Immature natural killer cell (primary cell): ENCODE results near the gene USP49. TPM values are rescaled to one million over a fixed set of nuclear protein-coding genes. Genes with fewer than 3 reads are reported as not detected.
"Not testable (repeated sequence)": the region's sequence is repeated elsewhere in the genome, so short reads cannot be mapped to it uniquely, and the experiment has no call there.

Source experiments
- DNase-seq, 3 donors: peaks; one replicate each; pipeline ENCODE4 v3.0.0; 2022; ENCODE audit warnings: mixed read lengths in 1 of 3
- H3K27ac Mint-ChIP-seq, 6 donors: one replicate each; pipeline ENCODE4 v1.8.0; 2020; ENCODE audit warnings: mixed read lengths in 6 of 6, mild to moderate bottlenecking in 5 of 6, inconsistent platforms in 4 of 6, moderate library complexity in 3 of 6
- H3K27me3 Mint-ChIP-seq, 3 donors: one replicate each; pipeline ENCODE4 v1.8.0; 2020 to 2021; ENCODE audit warnings: low read depth in 3 of 3, mild to moderate bottlenecking in 3 of 3, mixed read lengths in 3 of 3, moderate library complexity in 3 of 3, inconsistent platforms in 1 of 3
- H3K36me3 Mint-ChIP-seq, 3 donors: one replicate each; pipeline ENCODE4 v1.8.0; 2020; ENCODE audit warnings: mixed read lengths in 3 of 3, inconsistent platforms in 2 of 3, mild to moderate bottlenecking in 2 of 3
- H3K4me1 Mint-ChIP-seq, 2 donors: one replicate each; pipeline ENCODE4 v1.8.0; 2020; ENCODE audit warnings: inconsistent platforms in 2 of 2, mild to moderate bottlenecking in 2 of 2, mixed read lengths in 2 of 2, moderate library complexity in 1 of 2
- H3K4me3 Mint-ChIP-seq, 5 donors: one replicate each; pipeline ENCODE4 v1.8.0; 2020; ENCODE audit warnings: mild to moderate bottlenecking in 5 of 5, mixed read lengths in 5 of 5, inconsistent platforms in 3 of 5, moderate library complexity in 3 of 5
- H3K9me3 Mint-ChIP-seq, 6 donors: one replicate each; pipeline ENCODE4 v1.8.0; 2020; ENCODE audit warnings: mild to moderate bottlenecking in 6 of 6, mixed read lengths in 6 of 6, inconsistent platforms in 4 of 6, moderate library complexity in 3 of 6
- polyA plus RNA-seq, 3 donors: library from polyadenylated mRNA; unstranded; fragments of 300-500 nt; fragmentation: Illumina TruSeq; gene quantifications; one replicate each; pipeline ENCODE4 v1.2.3, GENCODE V29; 2021

USP49 gene
- under 1 TPM; 0.22 to 0.94 (median 0.62) TPM for polyA plus RNA-seq

DNA sequence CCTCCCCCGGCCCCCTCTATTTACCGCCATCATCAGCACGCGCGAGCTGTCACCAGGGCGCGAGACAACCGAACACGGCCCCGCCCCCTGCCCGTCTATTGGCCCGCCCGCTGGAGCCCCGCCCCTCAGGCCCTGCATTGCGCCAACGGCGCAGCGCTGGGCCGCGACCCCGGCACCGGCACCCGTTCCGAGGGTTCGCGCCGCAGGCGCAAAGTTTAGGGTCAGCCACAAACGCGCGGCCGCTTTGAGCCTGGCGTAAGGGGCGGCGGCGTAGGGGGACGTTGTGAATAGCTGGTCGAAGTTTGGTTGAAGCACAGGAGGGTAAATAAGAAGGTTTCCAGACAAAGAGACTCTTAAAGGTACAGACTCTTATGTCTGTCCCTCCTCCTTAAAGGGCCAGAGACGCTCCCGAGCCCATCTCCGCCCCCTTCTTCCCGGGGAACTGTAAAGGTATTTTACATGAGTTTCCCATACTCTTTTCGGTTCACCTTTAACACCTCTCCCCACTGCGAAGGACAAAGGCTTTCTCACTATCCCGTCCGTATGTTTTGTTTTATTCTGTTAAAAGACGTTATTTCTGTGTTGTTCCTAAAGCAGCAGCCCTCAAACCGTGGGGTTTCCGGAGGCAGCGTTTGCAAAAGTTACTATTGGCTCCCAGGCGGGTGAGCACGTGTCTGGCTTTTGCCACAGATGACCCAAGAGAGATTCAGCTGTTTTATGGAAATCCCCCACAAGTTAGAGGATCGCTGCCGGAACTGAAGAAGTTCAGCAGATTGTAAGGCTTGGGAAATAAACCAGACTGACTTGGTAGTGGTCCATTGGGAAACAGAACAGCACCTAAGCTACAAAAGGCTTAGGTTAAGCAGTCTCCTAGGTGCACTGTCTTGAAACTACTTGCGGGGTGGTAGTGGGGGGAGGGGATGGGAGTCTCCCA, at the start of gene USP49:
Gene USP49, minus strand, starts transcription at position 76 of the 934 bp plus-strand sequence. CDS start 88,392 bp downstream, outside the sequence.
- DNase-seq: peak; percentile 90 to 91 (median 91)
- Mint-ChIP-seq H3K27me3 (peaks cover 0 to 3% (median 3%) of the 10 kb centered on the region in 3 donors), H3K36me3 (no peaks in the 10 kb centered on the region), H3K4me3 (no peak within 1 kb of the TSS), H3K9me3 (no peaks in the 10 kb centered on the region), H3K4me1 (peaks cover 11 to 12% of the 10 kb centered on the region in 2 donors), H3K27ac (peak within 1 kb of the TSS in 4 of 6 donors; percentile 90 to 96 (median 92))

DNA sequence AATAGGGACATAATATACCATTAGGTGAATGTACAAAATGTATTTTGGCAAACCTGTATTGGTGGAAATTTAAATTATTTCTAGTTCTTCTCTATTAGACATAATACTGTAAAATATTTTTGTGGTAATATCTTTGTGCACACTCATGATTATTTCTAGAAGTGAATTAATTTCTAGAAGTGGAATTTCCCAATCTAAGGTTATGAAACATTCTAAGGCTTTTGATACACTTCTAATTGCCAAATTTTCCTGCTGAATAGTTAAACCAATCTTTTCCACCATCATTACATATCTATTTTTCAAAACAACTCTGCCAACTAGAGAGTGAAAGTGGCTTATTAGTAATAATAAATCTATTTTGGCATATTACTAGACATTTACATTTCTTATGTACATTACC, 48.3 kb upstream of the USP49 start:
- Mint-ChIP-seq H3K9me3 (no peaks in the 10 kb centered on the region), H3K27ac (peak overlapping the region in 3 of 6 donors; percentile 12 to 40 (median 26)), H3K36me3 (peaks cover 0 to 13% (median 8%) of the 10 kb centered on the region in 3 donors), H3K27me3 (peaks cover 6 to 34% (median 34%) of the 10 kb centered on the region in 3 donors), H3K4me1 (peaks cover 60 to 65% of the 10 kb centered on the region in 2 donors), H3K4me3 (peak overlapping the region in 1 of 5 donors; percentile 7)
- DNase-seq: no peak

DNA sequence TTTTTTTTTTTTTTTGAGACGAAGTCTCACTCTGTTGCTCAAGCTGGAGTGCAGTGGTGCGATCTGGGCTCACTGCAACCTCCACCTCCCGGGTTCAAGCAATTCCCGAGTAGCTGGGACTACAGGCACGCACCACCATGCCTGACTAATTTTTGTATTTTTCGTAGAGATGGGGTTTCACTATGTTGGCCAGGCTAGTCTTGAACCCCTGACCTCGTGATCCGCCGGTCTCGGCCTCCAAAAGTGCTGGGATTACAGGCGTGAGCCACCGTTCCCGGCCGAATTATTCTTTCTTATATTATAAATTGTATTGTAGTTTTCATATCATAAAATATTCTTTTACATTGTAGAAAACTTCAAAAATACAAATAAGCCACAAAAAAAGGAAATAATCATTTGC, 47.7 kb upstream of the USP49 start:
- H3K27me3 Mint-ChIP-seq: peaks cover 6 to 34% (median 34%) of the 10 kb centered on the region in 3 donors
- H3K27ac Mint-ChIP-seq: peak overlapping the region in 1 of 6 donors; percentile 93
- H3K9me3 Mint-ChIP-seq, DNase-seq, H3K4me3 Mint-ChIP-seq: not testable (repeated sequence)
- H3K36me3 Mint-ChIP-seq: peaks cover 0 to 13% (median 8%) of the 10 kb centered on the region in 3 donors
- peaks cover 61 to 66% of the 10 kb centered on the region in 2 donors for H3K4me1 Mint-ChIP-seq

DNA sequence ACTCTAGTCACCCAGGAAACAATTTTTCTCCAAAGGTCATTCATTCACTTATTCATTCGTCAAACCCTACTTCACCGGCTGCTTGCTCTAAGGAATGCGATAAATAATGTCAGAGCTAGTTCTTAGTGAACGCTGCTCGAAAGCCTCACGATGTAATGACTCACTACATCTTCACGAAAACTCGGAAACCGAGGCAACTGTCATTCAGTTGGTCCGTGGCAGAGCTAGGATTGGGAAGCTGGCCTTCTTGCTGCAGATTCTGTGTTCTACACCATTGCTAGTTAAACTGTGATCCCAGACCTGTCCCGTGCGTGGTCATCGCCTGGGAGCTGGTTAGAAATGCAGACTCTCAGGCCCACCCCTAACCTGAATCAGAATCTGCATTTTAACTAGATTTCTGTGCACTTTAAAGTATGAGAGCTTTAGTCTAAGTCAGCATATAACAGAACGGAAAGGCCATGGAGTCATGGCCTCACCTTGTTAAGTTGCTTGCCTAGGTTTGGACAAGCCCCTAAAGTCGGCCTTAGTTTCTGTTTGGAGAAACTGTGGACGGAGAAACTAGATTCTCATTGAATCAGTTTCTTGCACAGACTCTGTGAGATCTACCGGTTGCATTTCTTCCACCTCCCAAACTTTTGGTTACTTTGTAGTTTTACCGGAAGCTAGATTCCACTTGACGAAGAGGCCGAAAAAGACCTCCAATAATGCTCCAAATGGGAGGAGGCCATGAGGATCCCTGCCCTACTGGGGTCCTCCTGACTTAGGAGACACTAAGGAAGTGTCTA, 47.1 kb upstream of the USP49 start:
- peaks cover 0 to 9% (median 8%) of the 10 kb centered on the region in 3 donors for H3K36me3 Mint-ChIP-seq
- no peak for DNase-seq
- no peaks in the 10 kb centered on the region for H3K9me3 Mint-ChIP-seq
- peaks cover 61 to 66% of the 10 kb centered on the region in 2 donors for H3K4me1 Mint-ChIP-seq
- peak overlapping the region; percentile 92 to 97 (median 94) for H3K27ac Mint-ChIP-seq
- peaks cover 9 to 34% (median 29%) of the 10 kb centered on the region in 3 donors for H3K27me3 Mint-ChIP-seq
- H3K4me3 Mint-ChIP-seq: peak overlapping the region; percentile 82 to 98 (median 97)

DNA sequence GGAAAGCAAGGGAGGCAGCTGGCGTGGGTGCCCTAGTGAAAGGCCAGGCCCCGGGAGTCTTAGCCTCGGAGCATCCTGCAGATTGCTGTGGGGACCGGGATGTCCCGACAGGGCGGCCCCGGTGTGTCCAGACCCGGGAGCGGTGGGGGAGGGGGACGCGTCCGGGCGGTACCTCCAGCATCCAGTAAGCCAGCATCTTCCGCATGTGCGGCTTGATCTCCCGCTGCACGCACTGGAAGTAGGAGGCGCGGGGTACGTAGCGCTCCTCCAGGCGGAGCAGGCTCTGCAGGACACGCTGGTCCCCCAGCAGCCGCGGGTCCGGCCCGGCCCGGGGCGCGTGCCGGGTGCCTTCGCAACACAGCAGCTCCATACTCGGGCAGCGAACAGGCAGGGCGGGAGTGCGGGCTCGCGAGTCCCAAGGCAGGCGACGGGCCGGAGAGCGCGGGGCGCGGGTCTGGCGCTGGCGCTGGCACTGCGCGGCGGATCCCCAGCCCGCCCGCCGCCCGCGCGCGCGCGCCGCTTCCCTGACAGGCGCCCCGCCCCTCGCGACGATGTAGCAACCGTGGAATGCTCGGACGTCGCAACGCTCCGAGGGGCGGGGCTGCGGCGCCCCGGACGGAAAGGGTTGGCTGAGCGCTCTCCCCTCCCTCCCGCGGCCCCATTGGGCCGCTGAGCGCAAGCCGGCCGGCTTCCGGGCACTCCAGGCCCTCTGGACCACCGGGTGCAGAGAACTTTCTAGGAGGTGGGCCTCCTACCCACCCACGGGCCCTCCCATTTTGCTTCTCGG, 46.3 kb upstream of the USP49 start, which contains the start of gene CCND3:
Gene CCND3, minus strand, starts transcription at position 529 of the 787 bp plus-strand sequence. Its CDS starts 159 bp downstream, at position 370.
- Mint-ChIP-seq H3K27ac (peak within 1 kb of the TSS; percentile 93 to 97 (median 95)), H3K4me3 (peak within 1 kb of the TSS; percentile 96 to 98 (median 98)), H3K27me3 (peaks cover 8 to 40% (median 35%) of the 10 kb centered on the region in 3 donors), H3K4me1 (peaks cover 64 to 68% of the 10 kb centered on the region in 2 donors), H3K9me3 (no peaks in the 10 kb centered on the region), H3K36me3 (peaks cover 2 to 11% (median 11%) of the 10 kb centered on the region in 3 donors)
- DNase-seq: peak; percentile 85 to 89 (median 87)

DNA sequence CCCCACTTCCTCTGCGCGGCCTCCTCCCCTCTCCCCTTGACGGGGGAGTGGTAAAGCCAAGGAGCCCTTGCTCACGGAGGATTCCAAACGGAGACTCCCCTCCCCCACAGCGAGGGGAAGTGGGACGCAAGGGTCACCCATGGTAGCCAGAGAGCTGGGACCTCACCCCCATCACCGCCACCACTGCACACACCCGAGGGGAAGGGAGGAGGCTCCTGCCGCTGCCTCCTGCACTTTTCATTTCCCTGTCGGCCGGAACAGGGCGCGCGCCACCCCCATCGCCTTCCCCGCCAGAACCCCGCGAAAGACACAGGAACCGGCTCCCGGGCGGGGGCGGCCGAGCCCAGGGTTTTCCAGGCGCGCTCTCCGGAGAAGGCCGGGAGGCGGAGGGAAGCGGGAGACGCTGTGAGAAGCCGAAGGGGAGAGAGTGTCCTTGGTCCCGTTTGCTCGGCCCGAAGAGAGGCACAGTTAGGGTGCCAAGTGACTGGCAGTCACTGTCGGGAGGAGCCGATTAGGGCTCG, 45.6 kb upstream of the USP49 start:
- Mint-ChIP-seq H3K36me3 (peaks cover 4 to 18% (median 16%) of the 10 kb centered on the region in 3 donors), H3K27ac (peak overlapping the region; percentile 89 to 97 (median 95)), H3K9me3 (no peaks in the 10 kb centered on the region), H3K27me3 (peaks cover 12 to 46% (median 42%) of the 10 kb centered on the region in 3 donors), H3K4me1 (peaks cover 67 to 68% of the 10 kb centered on the region in 2 donors), H3K4me3 (peak overlapping the region; percentile 96 to 98 (median 98))
- peak; percentile 57 to 62 (median 60) for DNase-seq

DNA sequence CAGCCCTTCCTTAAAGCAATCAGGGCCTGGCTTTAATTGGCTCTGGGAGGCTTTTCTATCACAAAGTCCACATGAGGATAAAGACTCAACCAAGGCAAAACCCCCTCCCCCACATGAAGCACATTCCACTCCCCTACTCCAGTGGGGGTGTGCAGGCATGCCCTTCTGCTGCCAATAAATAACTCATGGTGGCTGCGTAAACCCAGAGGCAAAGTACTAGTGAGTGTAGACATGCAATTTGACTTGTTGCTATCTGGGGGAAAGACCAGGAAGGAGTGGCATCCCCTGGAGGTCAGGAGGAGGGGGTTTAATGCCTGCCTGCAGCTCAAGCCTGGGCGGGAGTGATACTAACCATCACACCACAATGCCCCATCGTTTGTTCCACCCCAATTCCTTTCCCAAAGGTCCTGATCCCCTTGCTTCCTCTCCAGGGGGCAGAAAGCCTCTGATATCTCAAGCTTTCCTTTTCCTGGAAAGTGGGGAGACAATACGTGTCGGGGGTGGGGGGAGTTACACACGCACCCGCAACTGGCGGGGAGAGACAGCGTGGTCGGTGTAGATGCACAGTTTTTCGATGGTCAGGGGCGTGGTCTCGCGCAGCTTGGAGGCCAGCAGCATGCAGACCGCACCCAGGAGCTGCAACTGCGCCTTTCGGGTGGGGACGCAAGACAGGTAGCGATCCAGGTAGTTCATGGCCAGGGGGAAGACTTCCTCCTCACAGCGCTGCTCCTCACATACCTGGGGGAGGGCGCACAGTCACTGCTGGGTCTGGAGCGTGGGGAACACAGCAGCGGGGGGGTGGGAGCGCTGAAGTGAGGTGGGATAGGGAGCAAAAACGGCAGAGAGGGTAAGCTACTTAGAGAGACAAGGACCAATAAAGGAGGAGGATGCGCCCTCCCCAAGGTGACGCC, 44.9 kb upstream of the USP49 start:
- Mint-ChIP-seq H3K9me3 (no peaks in the 10 kb centered on the region), H3K36me3 (peaks cover 4 to 18% (median 17%) of the 10 kb centered on the region in 3 donors), H3K4me1 (peaks cover 69 to 71% of the 10 kb centered on the region in 2 donors)

DNA sequence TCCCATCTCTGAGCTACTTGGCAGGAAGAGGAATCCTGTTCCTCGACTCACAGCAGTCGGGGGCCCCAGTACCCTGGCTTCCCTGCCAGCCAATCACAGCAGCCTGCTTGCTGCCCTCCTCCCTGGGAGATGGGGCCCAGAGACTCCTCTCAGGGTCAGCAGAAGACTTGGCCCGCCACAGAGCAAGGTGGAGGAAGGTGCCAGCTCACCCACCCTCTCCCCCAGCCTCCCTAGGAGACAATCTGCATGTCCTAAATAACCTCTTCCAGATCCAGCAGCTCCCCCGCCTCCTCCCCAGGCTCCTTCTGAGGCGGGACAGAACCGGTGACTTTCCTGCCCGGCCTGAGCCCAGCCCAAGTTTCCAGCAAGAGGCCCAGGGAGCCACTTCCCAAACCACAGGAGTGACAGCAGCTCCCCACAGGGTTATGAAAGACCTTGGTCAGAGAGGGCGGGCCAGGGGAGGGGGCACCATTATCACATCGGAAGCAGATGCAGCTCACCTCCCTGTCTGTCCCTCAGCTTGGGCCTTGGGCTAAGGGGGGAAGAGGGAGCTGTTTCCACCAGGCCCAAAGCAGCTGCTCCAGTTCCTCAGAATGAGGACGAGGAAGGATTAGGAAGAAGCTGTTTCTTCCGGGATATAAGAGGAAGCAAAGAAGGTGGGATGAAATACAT, 44.1 kb upstream of the USP49 start:
- Mint-ChIP-seq H3K9me3 (no peaks in the 10 kb centered on the region), H3K4me1 (peaks cover 72 to 79% of the 10 kb centered on the region in 2 donors), H3K27ac (peak overlapping the region; percentile 89 to 97 (median 95)), H3K27me3 (peaks cover 13 to 46% (median 41%) of the 10 kb centered on the region in 3 donors), H3K4me3 (peak overlapping the region; percentile 96 to 98 (median 98)), H3K36me3 (peaks cover 12 to 25% (median 23%) of the 10 kb centered on the region in 3 donors)
- peak in 2 of 3 donors; percentile 21 to 41 for DNase-seq

More for the DNA sequence above, 44.9 kb upstream of the USP49 start:
- H3K27ac Mint-ChIP-seq: peak overlapping the region; percentile 89 to 97 (median 95)
- peak overlapping the region; percentile 96 to 98 (median 98) for H3K4me3 Mint-ChIP-seq
- peaks cover 13 to 47% (median 43%) of the 10 kb centered on the region in 3 donors for H3K27me3 Mint-ChIP-seq
- DNase-seq: peak in 2 of 3 donors; percentile 23 to 29

DNA sequence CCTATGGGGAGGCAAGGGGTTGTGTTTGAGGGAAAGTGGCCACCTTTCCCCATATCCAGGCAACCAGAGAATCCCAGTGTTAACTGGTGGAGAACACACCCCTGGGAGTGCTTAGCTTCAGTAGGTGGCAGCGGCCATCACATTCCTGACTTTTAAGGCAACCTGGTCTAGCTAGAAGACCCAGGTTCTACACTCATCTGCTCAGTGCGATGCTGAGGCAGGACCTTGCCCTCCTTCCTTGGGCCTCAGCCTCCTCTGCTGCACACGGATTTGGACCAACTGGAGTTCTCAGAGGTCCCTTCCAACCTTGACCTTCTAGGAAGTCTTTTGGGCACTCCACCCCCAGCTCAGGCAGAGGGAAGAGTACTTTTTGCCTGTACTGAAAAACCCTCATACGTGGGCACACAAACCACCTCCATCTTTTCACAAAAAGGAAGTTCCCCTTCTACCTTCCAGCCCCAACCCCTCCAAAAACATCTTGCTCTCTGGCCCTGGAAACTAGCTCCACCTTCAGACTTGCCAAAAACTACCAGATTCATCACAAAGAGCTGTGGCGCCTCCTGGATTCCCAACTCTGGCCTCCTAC, 43.5 kb upstream of the USP49 start:
- peaks cover 13 to 26% (median 24%) of the 10 kb centered on the region in 3 donors for H3K36me3 Mint-ChIP-seq
- DNase-seq: no peak

DNA sequence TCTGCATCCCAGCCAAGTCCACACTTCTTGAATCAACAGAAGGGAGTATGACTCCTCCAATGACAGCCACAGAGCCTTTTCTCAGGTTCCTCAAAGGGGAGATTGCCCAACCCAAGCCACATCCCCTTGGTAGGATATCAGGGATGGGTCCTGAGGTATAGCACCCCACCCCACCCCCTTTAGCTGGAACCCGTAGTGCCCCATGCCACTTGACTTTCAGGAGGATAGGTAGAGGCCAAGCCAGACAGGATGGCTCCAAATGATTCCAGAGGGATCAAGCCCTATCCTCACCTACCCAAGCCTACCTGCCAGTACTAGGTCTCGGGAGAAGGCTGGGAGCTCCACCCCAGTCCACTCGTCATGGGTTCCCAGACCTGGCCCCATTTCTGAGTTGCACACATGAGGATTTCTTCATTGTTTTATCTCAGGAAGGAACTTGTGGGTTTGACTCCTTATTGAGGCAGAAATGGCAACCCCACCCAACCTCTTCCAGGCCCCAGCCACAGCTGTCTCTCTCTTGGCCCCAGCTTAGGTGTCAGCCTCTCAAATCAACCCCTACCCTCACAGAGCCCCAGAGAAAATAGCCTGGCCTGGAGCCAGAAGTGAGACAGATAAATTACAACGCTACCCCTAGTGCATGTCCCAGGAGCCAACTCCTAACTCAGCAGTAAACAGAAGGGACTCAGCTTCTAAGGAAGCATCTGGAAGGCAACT, 42.8 kb upstream of the USP49 start:
- peak; percentile 57 to 68 (median 65) for DNase-seq
- Mint-ChIP-seq H3K4me3 (peak overlapping the region; percentile 96 to 98 (median 98)), H3K9me3 (no peaks in the 10 kb centered on the region), H3K36me3 (peaks cover 15 to 27% (median 26%) of the 10 kb centered on the region in 3 donors), H3K27ac (peak overlapping the region; percentile 89 to 97 (median 95)), H3K4me1 (peaks cover 76 to 81% of the 10 kb centered on the region in 2 donors), H3K27me3 (peaks cover 13 to 46% (median 41%) of the 10 kb centered on the region in 3 donors)

More for the DNA sequence above, 43.5 kb upstream of the USP49 start:
- peaks cover 74 to 82% of the 10 kb centered on the region in 2 donors for H3K4me1 Mint-ChIP-seq
- H3K9me3 Mint-ChIP-seq: no peaks in the 10 kb centered on the region
- H3K27ac Mint-ChIP-seq: peak overlapping the region; percentile 89 to 97 (median 95)
- H3K27me3 Mint-ChIP-seq: peaks cover 13 to 46% (median 41%) of the 10 kb centered on the region in 3 donors
- H3K4me3 Mint-ChIP-seq: peak overlapping the region; percentile 96 to 98 (median 98)
